HepG2 (cell line): ENCODE data around the gene SMIM9. TPM values are rescaled to one million over a fixed set of nuclear protein-coding genes. Genes with fewer than 3 reads are reported as not detected.

Experiments used
- DMTF1 ChIP-seq: sonication (generic); formaldehyde crosslinking; IDR thresholded peaks from 2 replicates; pipeline ENCODE4 v1.4.0; 2020; ENCODE audit warnings: mild to moderate bottlenecking, missing genetic modification reagents
- ESRRA ChIP-seq: sonication (generic); formaldehyde crosslinking; IDR thresholded peaks from 2 replicates; pipeline ENCODE4 v1.5.1; 2020; ENCODE audit warnings: mild to moderate bottlenecking, low read depth, missing genetic modification reagents
- FOXP1 ChIP-seq, 2 experiments: fragments of 450-650 bp in 1 of 2; IDR thresholded peaks; 2 replicates each; pipeline ENCODE4 v1.6.1; 2017 to 2018; ENCODE audit warnings: antibody characterized with exemption in 1 of 2
- KIAA2018 ChIP-seq: sonication (generic); formaldehyde crosslinking; IDR thresholded peaks from 2 replicates; pipeline ENCODE4 v1.5.0; 2020; ENCODE audit warnings: mild to moderate bottlenecking, missing genetic modification reagents, borderline replicate concordance
- KLF16 ChIP-seq, 2 experiments: sonication (generic) in 1 of 2; formaldehyde crosslinking in 1 of 2; IDR thresholded peaks; 2 replicates each; pipeline versions ENCODE4 v1.6.1 to v1.8.0; 2016 to 2023; ENCODE audit warnings: missing genetic modification reagents in 2 of 2, missing compliant biosample characterization in 1 of 2
- MXI1 ChIP-seq: IDR thresholded peaks from 3 replicates; pipeline ENCODE4 v1.6.1; 2012; ENCODE audit warnings: low read depth, low read length, inconsistent platforms, borderline replicate concordance
- POGK ChIP-seq: sonication (generic); formaldehyde crosslinking; conservative IDR thresholded peaks from 2 replicates; pipeline ENCODE4 v1.8.0; 2022; ENCODE audit warnings: mild to moderate bottlenecking, moderate library complexity, missing genetic modification reagents
- PRMT3 ChIP-seq: sonication (generic); formaldehyde crosslinking; IDR thresholded peaks from 2 replicates; pipeline ENCODE4 v1.8.1; 2022; ENCODE audit warnings: low read depth, mild to moderate bottlenecking, moderate library complexity, missing genetic modification reagents, borderline replicate concordance
- RFX1 ChIP-seq: fragments of 450-650 bp; IDR thresholded peaks from 2 replicates; pipeline ENCODE4 v1.6.1; 2017
- SRF ChIP-seq: IDR thresholded peaks from 2 replicates; pipeline ENCODE4 v1.6.1; 2011; ENCODE audit warnings: mild to moderate bottlenecking, low read depth, low read length, moderate library complexity
- TMF1 ChIP-seq: sonication (generic); formaldehyde crosslinking; IDR thresholded peaks from 2 replicates; pipeline ENCODE4 v1.8.1; 2022; ENCODE audit warnings: low read depth, missing genetic modification reagents
- ZBTB25 ChIP-seq: IDR thresholded peaks from 2 replicates; pipeline ENCODE4 v1.6.1; 2018; ENCODE audit warnings: missing genetic modification reagents
- ZFY ChIP-seq: sonication (generic); formaldehyde crosslinking; IDR thresholded peaks from 2 replicates; pipeline ENCODE4 v1.4.0; 2020; ENCODE audit warnings: missing genetic modification reagents
- ZNF180 ChIP-seq: sonication (generic); formaldehyde crosslinking; IDR thresholded peaks from 2 replicates; pipeline ENCODE4 v1.4.0; 2020; ENCODE audit warnings: low read depth, missing genetic modification reagents, borderline replicate concordance
- ZNF703 ChIP-seq: sonication (generic); formaldehyde crosslinking; IDR thresholded peaks from 2 replicates; pipeline ENCODE4 v1.5.1; 2020; ENCODE audit warnings: missing genetic modification reagents, mild to moderate bottlenecking, moderate library complexity, borderline replicate concordance
- polyA plus RNA-seq, 8 experiments: library from polyadenylated mRNA; depleted of rRNA in 3 of 8; stranded (reverse) in 7 of 8; unstranded in 1 of 8; fragments of >200 nt; fragmentation: Illumina TruSeq in 4 of 8; extraction: Trizol in 4 of 8; gene quantifications; 2 replicates each; pipeline versions ENCODE4 v1.2.1 to v1.2.3, GENCODE V29; 2011 to 2016; ENCODE audit warnings: low read depth in 4 of 8, missing spikeins in 1 of 8, mixed read lengths in 1 of 8; ENCODE audit not compliant: insufficient read depth in 1 of 8
- total RNA-seq, 5 experiments: library from RNA; depleted of rRNA; stranded (reverse); fragments of >200 nt; fragmentation: Illumina TruSeq; extraction: Trizol; gene quantifications; 2 replicates each; pipeline ENCODE4 v1.2.3, GENCODE V29; 2016; ENCODE audit warnings: low read depth in 1 of 5

Gene SMIM9
- total and polyA plus RNA-seq, 2 of the 13 experiments (the other 11 are each of a cell fraction or from before 2014, with no cell fraction given), result not detected

GRCh38 chrX:154799556-154800348, 34.7 kb downstream of the SMIM9 start (continued):
- TF ChIP-seq KIAA2018 (CRISPR knock-in tag), result no peak
- no peak for TF ChIP-seq POGK (CRISPR knock-in tag)
- TF ChIP-seq ZNF180, result no peak
- no peak for TF ChIP-seq DMTF1 (CRISPR knock-in tag)
- TF ChIP-seq SRF, result no peak
- no peak for TF ChIP-seq ESRRA (CRISPR knock-in tag)
- TF ChIP-seq PRMT3 (CRISPR knock-in tag), result no peak
- no peak for TF ChIP-seq ZBTB25 (CRISPR knock-in tag)
- no peak for TF ChIP-seq KLF16 (CRISPR knock-in tag; IDR thresholded peaks at IDR 0.05)
- TF ChIP-seq MXI1, result no peak; the same call in 2 of the 3 replicates
- no peak for TF ChIP-seq RFX1
- TF ChIP-seq ZNF703, result 0 out of 2 replicates have a peak, but pooled peaks have one; percentile 21
- no peak for TF ChIP-seq FOXP1 (IDR thresholded peaks at IDR 0.05)
- peak; percentile 52 for TF ChIP-seq FOXP1 (CRISPR knock-in tag; IDR thresholded peaks at IDR 0.05)
- peak; percentile 19; the same call in 1 of the 2 replicates for TF ChIP-seq ZFY (CRISPR knock-in tag)
- TF ChIP-seq TMF1 (CRISPR knock-in tag), result no peak
